Vagina (tissue), 2 donors: ENCODE measurements around the gene PLA2G5. TPM values are rescaled to one million over a fixed set of nuclear protein-coding genes. Genes with fewer than 3 reads are reported as not detected.

Experiments used
- DNase-seq, 2 donors: peaks; one replicate each; pipeline ENCODE4 v3.0.0-alpha.2; 2017; ENCODE audit errors: extremely low spot score in 2 of 2
- H3K27ac ChIP-seq: fragments of 200-600 bp; sonication (generic); one replicate; pipeline ENCODE4 v1.5.1; 2019
- H3K27me3 ChIP-seq: fragments of 200-600 bp; sonication (generic); one replicate; pipeline ENCODE4 v1.5.1; 2019
- H3K36me3 ChIP-seq, 2 donors: fragments of 200-600 bp; sonication (generic); one replicate each; pipeline ENCODE4 v1.5.1; 2017 to 2019
- H3K4me1 ChIP-seq: fragments of 200-600 bp; sonication (generic); one replicate; pipeline ENCODE4 v1.5.1; 2019
- H3K4me3 ChIP-seq, 2 donors: fragments of 200-600 bp; sonication (generic); 1 replicate in 1 of 2; 2 replicates in 1 of 2; pipeline ENCODE4 v1.5.1; 2016 to 2019
- H3K9me3 ChIP-seq: fragments of 200-600 bp; sonication (generic); one replicate; pipeline ENCODE4 v1.5.1; 2019
- CTCF ChIP-seq, 3 experiments: fragments of 450-650 bp in 2 of 3; fragments of 200-600 bp in 1 of 3; sonication (generic) in 1 of 3; IDR thresholded peaks; one replicate each; pipeline ENCODE4 v1.5.1; 2017 to 2019; ENCODE audit warnings: antibody characterized with exemption in 3 of 3, mild to moderate bottlenecking in 2 of 3, moderate library complexity in 2 of 3
- POLR2A ChIP-seq, 2 donors: fragments of 450-650 bp; IDR thresholded peaks; one replicate each; pipeline ENCODE4 v1.6.1; 2017; ENCODE audit warnings: antibody characterized with exemption in 2 of 2, mild to moderate bottlenecking in 2 of 2, moderate library complexity in 2 of 2
- POLR2AphosphoS5 ChIP-seq, 2 donors: sonication (generic); formaldehyde crosslinking; IDR thresholded peaks; one replicate each; pipeline ENCODE4 v1.9.0; 2017; ENCODE audit warnings: antibody characterized with exemption in 2 of 2, mild to moderate bottlenecking in 2 of 2, low read depth in 1 of 2; ENCODE audit not compliant: insufficient read depth in 1 of 2
- intact Hi-C: fragments of 100-400 bp; cut with DNase I; formaldehyde crosslinking; loops from one replicate; pipeline ENCODE4 v1.15.1; 2023
- total RNA-seq: library from RNA; depleted of rRNA; stranded (reverse); fragments of >200 nt; gene quantifications from one replicate; pipeline ENCODE4 v1.2.3, GENCODE V29; 2016

The PLA2G5 gene
- total RNA-seq, 1 donor from 2014 or later, result 2.7 TPM

GRCh38 chr1:20119347-20119746, 49.4 kb downstream of the PLA2G5 start, which contains the start of gene PLA2G2D:
TSS of gene PLA2G2D (minus strand) at chr1:20119536. CDS start at chr1:20119498, 38 bp downstream.
- no peaks in the 10 kb centered on the region for H3K27me3 ChIP-seq
- intact Hi-C loops, result no loop called here
- no peak within 1 kb of the TSS for H3K27ac ChIP-seq
- H3K9me3 ChIP-seq, result no peaks in the 10 kb centered on the region
- TF ChIP-seq POLR2AphosphoS5 (IDR thresholded peaks at IDR 0.05; ENCODE audit: insufficient read depth in 1 of 2, low read depth in 1 of 2) (no peak), POLR2A (IDR thresholded peaks at IDR 0.05) (no peak), CTCF (IDR thresholded peaks at IDR 0.05) (no peak)
- peaks cover 2% of the 10 kb centered on the region for H3K4me1 ChIP-seq
- H3K4me3 ChIP-seq, result no peak within 1 kb of the TSS
- DNase-seq, result no peak
- no peaks in the 10 kb centered on the region for H3K36me3 ChIP-seq

GRCh38 chr1:20120796-20121195, 50.8 kb downstream of the PLA2G5 start:
- Histone ChIP-seq H3K9me3 (no peaks in the 10 kb centered on the region), H3K36me3 (no peaks in the 10 kb centered on the region), H3K4me3 (no peak overlapping the region), H3K27me3 (no peaks in the 10 kb centered on the region), H3K4me1 (peaks cover 9% of the 10 kb centered on the region), H3K27ac (no peak overlapping the region)
- intact Hi-C loops, result no loop called here
- no peak for DNase-seq
- no peak for TF ChIP-seq POLR2A (IDR thresholded peaks at IDR 0.05)
- no peak for TF ChIP-seq CTCF (IDR thresholded peaks at IDR 0.05)
- TF ChIP-seq POLR2AphosphoS5 (IDR thresholded peaks at IDR 0.05; ENCODE audit: insufficient read depth in 1 of 2, low read depth in 1 of 2), result no peak

- no peaks in the 10 kb centered on the region for H3K9me3 ChIP-seq
- no peaks in the 10 kb centered on the region for H3K36me3 ChIP-seq
- no peak overlapping the region for H3K27ac ChIP-seq
- intact Hi-C loops, result no loop called here
- DNase-seq, result no peak
- H3K4me1 ChIP-seq, result peaks cover 9% of the 10 kb centered on the region
- H3K4me3 ChIP-seq, result no peak overlapping the region
- no peaks in the 10 kb centered on the region for H3K27me3 ChIP-seq
- TF ChIP-seq POLR2AphosphoS5 (IDR thresholded peaks at IDR 0.05; ENCODE audit: insufficient read depth in 1 of 2, low read depth in 1 of 2) (no peak), CTCF (IDR thresholded peaks at IDR 0.05) (no peak), POLR2A (IDR thresholded peaks at IDR 0.05) (no peak)
Measured at GRCh38 chr1:20123722-20124455, 53.9 kb downstream of the PLA2G5 start.

- no peak for DNase-seq
- Histone ChIP-seq H3K4me1 (peaks cover 9% of the 10 kb centered on the region), H3K27ac (no peak overlapping the region), H3K36me3 (no peaks in the 10 kb centered on the region), H3K4me3 (no peak overlapping the region), H3K9me3 (no peaks in the 10 kb centered on the region), H3K27me3 (no peaks in the 10 kb centered on the region)
- intact Hi-C loops, result no loop called here
- no peak for TF ChIP-seq POLR2A (IDR thresholded peaks at IDR 0.05)
- no peak for TF ChIP-seq CTCF (IDR thresholded peaks at IDR 0.05)
- no peak for TF ChIP-seq POLR2AphosphoS5 (IDR thresholded peaks at IDR 0.05; ENCODE audit: insufficient read depth in 1 of 2, low read depth in 1 of 2)
Measured at GRCh38 chr1:20124456-20125057, 54.6 kb downstream of the PLA2G5 start.

- TF ChIP-seq POLR2AphosphoS5 (IDR thresholded peaks at IDR 0.05; ENCODE audit: insufficient read depth in 1 of 2, low read depth in 1 of 2), result no peak
- no peak for TF ChIP-seq POLR2A (IDR thresholded peaks at IDR 0.05)
- no peak for TF ChIP-seq CTCF (IDR thresholded peaks at IDR 0.05)
- Histone ChIP-seq H3K9me3 (no peaks in the 10 kb centered on the region), H3K36me3 (no peaks in the 10 kb centered on the region), H3K4me3 (no peak overlapping the region), H3K4me1 (peaks cover 9% of the 10 kb centered on the region), H3K27ac (no peak overlapping the region), H3K27me3 (no peaks in the 10 kb centered on the region)
- intact Hi-C loops, result no loop called here
- no peak for DNase-seq
Measured at GRCh38 chr1:20125100-20125499, 55.1 kb downstream of the PLA2G5 start.
